PFSK-1 (cell line): ENCODE data around the gene RPA1.
A peak's percentile ranks its signal among the peaks of the same experiment; 100 is the strongest.

ENCODE experiments used
- FOXP2 ChIP-seq: optimal IDR thresholded peaks from 2 replicates; pipeline ENCODE3; 2011; ENCODE audit warnings: borderline replicate concordance, control low read depth, inconsistent platforms; ENCODE audit not compliant: insufficient read depth; ENCODE audit errors: extremely low read length, extremely low read depth
- POLR2AphosphoS5 ChIP-seq: IDR thresholded peaks from 2 replicates; pipeline ENCODE4 v1.6.1; 2012; ENCODE audit warnings: low read depth, mild to moderate bottlenecking, control low read depth, low read length, moderate library complexity
- SIN3A ChIP-seq: IDR thresholded peaks from 2 replicates; pipeline ENCODE4 v1.6.1; 2012; ENCODE audit warnings: mild to moderate bottlenecking, low read length, moderate library complexity, borderline replicate concordance; ENCODE audit not compliant: insufficient read depth
- TAF1 ChIP-seq: IDR thresholded peaks from 2 replicates; pipeline ENCODE4 v1.6.1; 2012; ENCODE audit warnings: low read length, control low read depth, borderline replicate concordance; ENCODE audit not compliant: insufficient read depth
- TF ChIP-seq, protein P1 (sequence below), 2 experiments: IDR thresholded peaks; 2 replicates each; pipeline versions ENCODE4 v1.6.1 to v1.8.0; 2011 to 2012; ENCODE audit warnings: low read depth in 2 of 2, low read length in 2 of 2, control low read depth in 1 of 2, inconsistent platforms in 1 of 2, mild to moderate bottlenecking in 1 of 2, moderate library complexity in 1 of 2; ENCODE audit not compliant: insufficient read depth in 1 of 2

The RPA1 gene

GRCh38 chr17:1786708-1787107 is 43.1 kb upstream of the RPA1 start:
- TF ChIP-seq POLR2AphosphoS5 (no peak), FOXP2 (no peak), TAF1 (no peak), SIN3A (no peak)
- TF ChIP-seq, protein P1, sequence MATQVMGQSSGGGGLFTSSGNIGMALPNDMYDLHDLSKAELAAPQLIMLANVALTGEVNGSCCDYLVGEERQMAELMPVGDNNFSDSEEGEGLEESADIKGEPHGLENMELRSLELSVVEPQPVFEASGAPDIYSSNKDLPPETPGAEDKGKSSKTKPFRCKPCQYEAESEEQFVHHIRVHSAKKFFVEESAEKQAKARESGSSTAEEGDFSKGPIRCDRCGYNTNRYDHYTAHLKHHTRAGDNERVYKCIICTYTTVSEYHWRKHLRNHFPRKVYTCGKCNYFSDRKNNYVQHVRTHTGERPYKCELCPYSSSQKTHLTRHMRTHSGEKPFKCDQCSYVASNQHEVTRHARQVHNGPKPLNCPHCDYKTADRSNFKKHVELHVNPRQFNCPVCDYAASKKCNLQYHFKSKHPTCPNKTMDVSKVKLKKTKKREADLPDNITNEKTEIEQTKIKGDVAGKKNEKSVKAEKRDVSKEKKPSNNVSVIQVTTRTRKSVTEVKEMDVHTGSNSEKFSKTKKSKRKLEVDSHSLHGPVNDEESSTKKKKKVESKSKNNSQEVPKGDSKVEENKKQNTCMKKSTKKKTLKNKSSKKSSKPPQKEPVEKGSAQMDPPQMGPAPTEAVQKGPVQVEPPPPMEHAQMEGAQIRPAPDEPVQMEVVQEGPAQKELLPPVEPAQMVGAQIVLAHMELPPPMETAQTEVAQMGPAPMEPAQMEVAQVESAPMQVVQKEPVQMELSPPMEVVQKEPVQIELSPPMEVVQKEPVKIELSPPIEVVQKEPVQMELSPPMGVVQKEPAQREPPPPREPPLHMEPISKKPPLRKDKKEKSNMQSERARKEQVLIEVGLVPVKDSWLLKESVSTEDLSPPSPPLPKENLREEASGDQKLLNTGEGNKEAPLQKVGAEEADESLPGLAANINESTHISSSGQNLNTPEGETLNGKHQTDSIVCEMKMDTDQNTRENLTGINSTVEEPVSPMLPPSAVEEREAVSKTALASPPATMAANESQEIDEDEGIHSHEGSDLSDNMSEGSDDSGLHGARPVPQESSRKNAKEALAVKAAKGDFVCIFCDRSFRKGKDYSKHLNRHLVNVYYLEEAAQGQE (IDR thresholded peaks at IDR 0.05; ENCODE audit: insufficient read depth in 1 of 2, low read depth in 2 of 2, low read length in 2 of 2), result no peak

DNA sequence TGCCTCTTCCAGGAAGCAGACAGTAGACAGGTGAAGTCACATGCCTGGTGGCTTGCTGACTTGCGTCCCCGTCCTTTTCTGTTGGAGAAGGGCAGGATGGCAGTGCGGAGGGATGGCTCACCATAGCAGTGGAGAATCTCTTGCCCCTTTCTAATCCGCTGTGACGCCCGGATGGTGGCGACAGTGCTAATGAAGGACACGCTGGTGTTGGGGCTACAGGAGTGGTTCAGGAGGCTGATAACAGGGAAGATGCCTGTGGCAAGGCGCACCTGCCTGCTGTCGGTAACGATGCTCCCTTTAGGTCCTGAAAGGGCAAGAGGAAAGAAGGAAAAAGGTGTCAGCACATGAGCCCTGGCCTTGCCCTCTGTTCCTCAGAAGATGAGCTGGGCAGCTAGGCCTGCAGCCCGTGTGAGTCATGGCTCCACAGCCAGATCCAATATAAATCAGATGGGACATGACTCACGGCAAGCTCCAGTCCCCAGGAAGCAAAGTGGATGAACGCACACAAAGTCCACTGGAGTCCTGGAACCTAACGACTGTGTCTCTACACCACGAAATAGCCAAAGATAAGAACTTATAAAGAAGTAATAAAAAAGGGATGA is 42.4 kb upstream of the RPA1 start:
- TF ChIP-seq SIN3A (no peak), TAF1 (peak; percentile 11; the same call in 1 of the 2 replicates), POLR2AphosphoS5 (no peak), FOXP2 (peak; percentile 53)
- TF ChIP-seq, protein P1 (IDR thresholded peaks at IDR 0.05; ENCODE audit: insufficient read depth in 1 of 2, low read depth in 2 of 2, low read length in 2 of 2), result no peak

GRCh38 chr17:1789936-1790335 is 39.9 kb upstream of the RPA1 start:
- TF ChIP-seq FOXP2, result no peak
- TF ChIP-seq TAF1, result no peak
- no peak for TF ChIP-seq POLR2AphosphoS5
- no peak for TF ChIP-seq SIN3A
- TF ChIP-seq, protein P1 (IDR thresholded peaks at IDR 0.05; ENCODE audit: insufficient read depth in 1 of 2, low read depth in 2 of 2, low read length in 2 of 2), result no peak

GRCh38 chr17:1792495-1793446 is 37.0 kb upstream of the RPA1 start:
- TF ChIP-seq, protein P1 (IDR thresholded peaks at IDR 0.05; ENCODE audit: insufficient read depth in 1 of 2, low read depth in 2 of 2, low read length in 2 of 2), result no peak
- no peak for TF ChIP-seq SIN3A
- no peak for TF ChIP-seq TAF1
- TF ChIP-seq POLR2AphosphoS5, result no peak
- no peak for TF ChIP-seq FOXP2
